Keratinocyte (primary cell): ENCODE results near the gene HERC4. TPM values are rescaled to one million over a fixed set of nuclear protein-coding genes. Genes with fewer than 3 reads are reported as not detected.

Source experiments
- DNase-seq: peaks from one replicate; pipeline ENCODE4 v3.0.0-alpha.2; 2011; ENCODE audit warnings: low read depth, missing footprints, low spot score
- FAIRE-seq: peaks from 2 replicates; lab custom pipeline; 2011; peaks lifted over from hg19 to GRCh38; lab: Jason Lieb, UNC
- H2AFZ ChIP-seq: 2 replicates; pipeline ENCODE4 v1.6.0; 2012; ENCODE audit warnings: low read length, control low read depth, inconsistent platforms; ENCODE audit not compliant: control insufficient read depth
- H3K27ac ChIP-seq: 2 replicates; pipeline ENCODE4 v1.5.1; 2011; ENCODE audit warnings: low read length; ENCODE audit not compliant: control insufficient read depth, insufficient read depth
- H3K27me3 ChIP-seq: 3 replicates; pipeline ENCODE4 v1.6.0; 2011; ENCODE audit warnings: low read length; ENCODE audit not compliant: control insufficient read depth, insufficient read depth; ENCODE audit errors: extremely low read depth
- H3K36me3 ChIP-seq, 2 experiments: 2 replicates in 1 of 2; 3 replicates in 1 of 2; pipeline ENCODE4 v1.5.1; 2011; ENCODE audit warnings: low read length in 2 of 2, mild to moderate bottlenecking in 1 of 2; ENCODE audit not compliant: control insufficient read depth in 2 of 2, insufficient read depth in 2 of 2; ENCODE audit errors: extremely low read depth in 1 of 2
- H3K4me1 ChIP-seq: 3 replicates; pipeline ENCODE4 v1.5.1; 2011; ENCODE audit warnings: low read length; ENCODE audit not compliant: control insufficient read depth, insufficient read depth; ENCODE audit errors: extremely low read depth
- H3K4me2 ChIP-seq: 3 replicates; pipeline ENCODE4 v1.6.0; 2011; ENCODE audit warnings: low read depth, low read length; ENCODE audit not compliant: control insufficient read depth, insufficient read depth; ENCODE audit errors: extremely low read depth
- H3K4me3 ChIP-seq, 3 experiments: fragments of 200-600 bp in 1 of 3; sonication (generic) in 1 of 3; 2 replicates in 2 of 3; 3 replicates in 1 of 3; pipeline ENCODE4 v1.5.1; 2011 to 2016; ENCODE audit warnings: low read length in 3 of 3, mild to moderate bottlenecking in 3 of 3, control low read depth in 2 of 3, inconsistent platforms in 1 of 3, low read depth in 1 of 3, mixed read lengths in 1 of 3, mixed run types in 1 of 3, moderate library complexity in 1 of 3; ENCODE audit not compliant: control insufficient read depth in 2 of 3, insufficient read depth in 2 of 3; ENCODE audit errors: extremely low read depth in 1 of 3
- H3K79me2 ChIP-seq: 2 replicates; pipeline ENCODE4 v1.6.0; 2012; ENCODE audit warnings: low read length; ENCODE audit not compliant: control insufficient read depth, insufficient read depth
- H3K9ac ChIP-seq: 3 replicates; pipeline ENCODE4 v1.6.0; 2011; ENCODE audit warnings: low read length; ENCODE audit not compliant: control insufficient read depth, insufficient read depth; ENCODE audit errors: extremely low read depth
- H3K9me1 ChIP-seq: 3 replicates; pipeline ENCODE4 v1.6.0; 2011; ENCODE audit warnings: low read length; ENCODE audit not compliant: control insufficient read depth, insufficient read depth; ENCODE audit errors: extremely low read depth
- H3K9me3 ChIP-seq: 2 replicates; pipeline ENCODE4 v1.5.1; 2012; ENCODE audit warnings: low read depth, low read length; ENCODE audit not compliant: control insufficient read depth
- H4K20me1 ChIP-seq: 3 replicates; pipeline ENCODE4 v1.6.0; 2011; ENCODE audit warnings: low read length; ENCODE audit not compliant: control insufficient read depth, insufficient read depth; ENCODE audit errors: extremely low read depth
- CTCF ChIP-seq, 3 experiments: IDR thresholded peaks in 1 of 3; conservative IDR thresholded peaks in 1 of 3; optimal IDR thresholded peaks in 1 of 3; 2 replicates in 2 of 3; 3 replicates in 1 of 3; pipeline versions ENCODE3 to v1.5.1; 2011; ENCODE audit warnings: low read length in 3 of 3, mild to moderate bottlenecking in 3 of 3, moderate library complexity in 2 of 3, control low read depth in 1 of 3, inconsistent platforms in 1 of 3; ENCODE audit not compliant: insufficient read depth in 2 of 3; ENCODE audit errors: extremely low read depth in 1 of 3
- EZH2 ChIP-seq: IDR thresholded peaks from one replicate; pipeline ENCODE4 v1.6.1; 2012; ENCODE audit warnings: inconsistent platforms, mild to moderate bottlenecking, low read length, moderate library complexity
- dilution Hi-C: fragments of 300-500 bp; cut with MboI; formaldehyde crosslinking; loops from one replicate; pipeline ENCODE4 v1.7.0; 2020; ENCODE audit warnings: low sequenced_read_pairs; ENCODE audit not compliant: extremely low pct_ligation_motif_present
- polyA plus RNA-seq, 5 experiments: library from polyadenylated mRNA; depleted of rRNA in 3 of 5; stranded (reverse) in 3 of 5; stranded (forward) in 1 of 5; unstranded in 1 of 5; fragments of >200 nt; gene quantifications; 1 replicate in 1 of 5; 2 replicates in 3 of 5; 3 replicates in 1 of 5; pipeline versions ENCODE4 v1.2.1 to v1.2.3, GENCODE V29; 2011 to 2012; ENCODE audit warnings: missing spikeins in 2 of 5, low read depth in 1 of 5, low replicate concordance in 1 of 5

The HERC4 gene
- polyA plus RNA-seq, 1 donor (not counting 4 experiments of a cell fraction or from before 2014, with no cell fraction given) = 42.9 TPM

DNA sequence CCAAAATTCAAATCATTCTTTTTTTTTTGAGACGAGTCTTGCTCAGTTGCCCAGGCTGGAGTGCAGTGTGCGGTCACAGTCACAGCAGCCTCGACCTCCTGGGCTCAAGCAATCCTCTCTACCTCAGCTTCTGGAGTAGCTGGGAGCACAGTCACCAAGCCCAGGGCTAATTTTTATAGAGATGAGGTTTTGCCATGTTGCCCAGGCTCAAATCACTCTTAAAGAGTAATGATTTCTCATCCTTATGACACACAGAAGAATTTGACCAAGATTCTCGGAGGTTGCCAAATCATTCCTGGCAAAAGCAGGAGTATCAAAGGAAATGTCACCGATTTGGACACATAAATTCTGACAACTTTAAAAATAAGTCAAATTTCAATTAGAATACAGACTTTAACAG is 151.5 kb downstream of the HERC4 start:
- Histone ChIP-seq H3K4me3 (no peak overlapping the region), H3K9me1 (no peaks in the 10 kb centered on the region), H3K9me3 (no peaks in the 10 kb centered on the region), H3K27me3 (no peaks in the 10 kb centered on the region), H3K79me2 (no peaks in the 10 kb centered on the region), H3K4me2 (no peak overlapping the region), H3K4me1 (no peaks in the 10 kb centered on the region), H3K9ac (no peak overlapping the region), H3K36me3 (peaks cover 8 to 10% of the 10 kb centered on the region in 2 experiments), H4K20me1 (no peaks in the 10 kb centered on the region), H2AFZ (no peak overlapping the region), H3K27ac (no peak overlapping the region)
- dilution Hi-C loops = no loop called here
- FAIRE-seq (no peak), DNase-seq (no peak)
- no peak for TF ChIP-seq CTCF (optimal IDR thresholded peaks at IDR 0.05 in 1 of 3, IDR thresholded peaks at IDR 0.05 in 1 of 3, conservative IDR thresholded peaks at IDR 0.05 in 1 of 3; ENCODE audit: extremely low read depth in 1 of 3, insufficient read depth in 2 of 3, low read length in 3 of 3)
- TF ChIP-seq EZH2 = no peak

DNA sequence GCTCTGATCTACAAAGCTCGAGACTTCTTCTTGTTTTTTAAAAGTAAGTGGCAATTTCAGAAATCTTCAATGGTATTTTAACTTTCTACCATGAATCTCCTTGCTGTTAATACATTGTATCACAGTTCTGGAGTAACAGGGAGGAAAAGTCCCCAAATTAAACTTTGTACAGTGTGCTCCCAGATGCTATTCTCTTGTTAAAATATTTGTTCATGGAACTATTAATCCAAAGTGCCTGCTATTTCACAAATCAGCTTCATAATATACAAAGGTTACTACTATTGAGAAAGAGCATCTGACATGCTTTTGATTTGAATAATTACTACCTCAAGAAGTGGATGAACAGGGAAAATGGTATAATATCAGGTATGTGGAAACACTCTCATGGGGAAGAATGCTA is 154.0 kb downstream of the HERC4 start:
- dilution Hi-C loops = no loop called here
- no peak overlapping the region for H2AFZ ChIP-seq
- FAIRE-seq = no peak
- H3K9ac ChIP-seq = no peak overlapping the region
- no peaks in the 10 kb centered on the region for H3K79me2 ChIP-seq
- no peaks in the 10 kb centered on the region for H4K20me1 ChIP-seq
- no peaks in the 10 kb centered on the region for H3K9me3 ChIP-seq
- no peak overlapping the region for H3K27ac ChIP-seq
- no peaks in the 10 kb centered on the region for H3K9me1 ChIP-seq
- DNase-seq = no peak
- H3K4me1 ChIP-seq = no peaks in the 10 kb centered on the region
- H3K4me3 ChIP-seq = no peak overlapping the region
- H3K27me3 ChIP-seq = no peaks in the 10 kb centered on the region
- peaks cover 2 to 9% of the 10 kb centered on the region in 2 experiments for H3K36me3 ChIP-seq
- no peak overlapping the region for H3K4me2 ChIP-seq
- TF ChIP-seq CTCF (optimal IDR thresholded peaks at IDR 0.05 in 1 of 3, IDR thresholded peaks at IDR 0.05 in 1 of 3, conservative IDR thresholded peaks at IDR 0.05 in 1 of 3; ENCODE audit: extremely low read depth in 1 of 3, insufficient read depth in 2 of 3, low read length in 3 of 3) (no peak), EZH2 (no peak)
